Prostate gland (tissue), 2 donors: ENCODE measurements around the gene WDFY3. TPM values are rescaled to one million over a fixed set of nuclear protein-coding genes. Genes with fewer than 3 reads are reported as not detected.

ENCODE experiments used
- DNase-seq: peaks from one replicate; pipeline ENCODE4 v3.0.0-alpha.2; 2019; ENCODE audit warnings: low spot score
- H3K27ac ChIP-seq, 2 donors: fragments of 200-600 bp; sonication (generic); 2 replicates each; pipeline ENCODE4 v1.5.1; 2017 to 2019
- H3K27me3 ChIP-seq: fragments of 200-600 bp; sonication (generic); replicated peaks from 2 replicates; pipeline ENCODE4 v1.5.1; 2019; ENCODE audit not compliant: insufficient read depth
- H3K36me3 ChIP-seq, 2 donors: fragments of 200-600 bp; sonication (generic); 1 replicate in 1 of 2; 2 replicates in 1 of 2; pipeline versions ENCODE4 v1.5.1 to v1.8.1; 2017 to 2019
- H3K4me1 ChIP-seq: fragments of 200-600 bp; sonication (generic); replicated peaks from 2 replicates; pipeline ENCODE4 v1.5.1; 2019
- H3K4me3 ChIP-seq, 2 donors: fragments of 200-600 bp; sonication (generic); 2 replicates each; pipeline ENCODE4 v1.5.1; 2017 to 2019
- H3K9me3 ChIP-seq: fragments of 200-600 bp; sonication (generic); 2 replicates; pipeline ENCODE4 v1.5.1; 2017
- POLR2A ChIP-seq: fragments of 450-650 bp; IDR thresholded peaks from one replicate; pipeline ENCODE4 v1.6.1; 2016; ENCODE audit warnings: antibody characterized with exemption, mild to moderate bottlenecking
- POLR2AphosphoS5 ChIP-seq: sonication (generic); formaldehyde crosslinking; IDR thresholded peaks from one replicate; pipeline ENCODE4 v1.6.1; 2017; ENCODE audit warnings: antibody characterized with exemption
- WGBS: methylation state at CpG from one replicate; pipeline ENCODE4 v1.1.5; 2018; 5-methylcytosine and 5-hydroxymethylcytosine counted together
- intact Hi-C: fragments of 100-400 bp; cut with DNase I; formaldehyde crosslinking; loops from one replicate; pipeline ENCODE4 v1.14.2; 2022
- total RNA-seq, 2 donors: library from RNA; depleted of rRNA; stranded (reverse); fragments of >200 nt; gene quantifications; one replicate each; pipeline ENCODE4 v1.1.0, GENCODE V29; 2016
- TF ChIP-seq, protein P1 (sequence below), 4 experiments: fragments of 200-600 bp in 2 of 4; fragments of 450-650 bp in 2 of 4; sonication (generic) in 2 of 4; IDR thresholded peaks; 1 replicate in 3 of 4; 2 replicates in 1 of 4; pipeline ENCODE4 v1.5.1; 2016 to 2019; ENCODE audit warnings: antibody characterized with exemption in 4 of 4, mild to moderate bottlenecking in 2 of 4, moderate library complexity in 2 of 4

WDFY3 gene
- total RNA-seq, 2 donors from 2014 or later, result 48.1 to 110 TPM

DNA sequence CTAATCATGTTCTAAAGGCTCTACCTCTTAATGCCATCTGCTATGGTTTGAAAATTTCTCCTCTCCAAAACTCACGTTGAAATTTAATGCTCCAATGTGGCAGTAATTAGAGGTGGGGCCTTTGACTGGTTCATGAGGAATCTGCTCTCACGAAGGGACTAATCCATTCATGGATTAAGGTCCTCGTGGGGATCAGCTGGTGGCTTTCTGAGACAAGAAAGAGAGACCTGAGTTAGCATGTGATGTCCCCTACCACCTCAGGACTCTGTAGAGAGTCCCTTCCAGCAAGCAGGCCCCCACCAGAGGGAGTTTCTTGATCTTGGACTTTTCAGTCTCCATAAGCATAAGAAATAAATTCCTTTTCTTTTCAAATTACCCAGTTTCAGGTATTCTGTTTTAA lies 65.3 kb downstream of the WDFY3 start:
- Histone ChIP-seq H3K9me3 (no peaks in the 10 kb centered on the region), H3K27me3 (no peaks in the 10 kb centered on the region), H3K27ac (no peak overlapping the region), H3K4me1 (no peaks in the 10 kb centered on the region), H3K36me3 (no peaks in the 10 kb centered on the region), H3K4me3 (no peak overlapping the region)
- TF ChIP-seq POLR2AphosphoS5, result no peak
- TF ChIP-seq, protein P1, sequence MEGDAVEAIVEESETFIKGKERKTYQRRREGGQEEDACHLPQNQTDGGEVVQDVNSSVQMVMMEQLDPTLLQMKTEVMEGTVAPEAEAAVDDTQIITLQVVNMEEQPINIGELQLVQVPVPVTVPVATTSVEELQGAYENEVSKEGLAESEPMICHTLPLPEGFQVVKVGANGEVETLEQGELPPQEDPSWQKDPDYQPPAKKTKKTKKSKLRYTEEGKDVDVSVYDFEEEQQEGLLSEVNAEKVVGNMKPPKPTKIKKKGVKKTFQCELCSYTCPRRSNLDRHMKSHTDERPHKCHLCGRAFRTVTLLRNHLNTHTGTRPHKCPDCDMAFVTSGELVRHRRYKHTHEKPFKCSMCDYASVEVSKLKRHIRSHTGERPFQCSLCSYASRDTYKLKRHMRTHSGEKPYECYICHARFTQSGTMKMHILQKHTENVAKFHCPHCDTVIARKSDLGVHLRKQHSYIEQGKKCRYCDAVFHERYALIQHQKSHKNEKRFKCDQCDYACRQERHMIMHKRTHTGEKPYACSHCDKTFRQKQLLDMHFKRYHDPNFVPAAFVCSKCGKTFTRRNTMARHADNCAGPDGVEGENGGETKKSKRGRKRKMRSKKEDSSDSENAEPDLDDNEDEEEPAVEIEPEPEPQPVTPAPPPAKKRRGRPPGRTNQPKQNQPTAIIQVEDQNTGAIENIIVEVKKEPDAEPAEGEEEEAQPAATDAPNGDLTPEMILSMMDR (IDR thresholded peaks at IDR 0.05), result no peak
- TF ChIP-seq POLR2A, result no peak
- intact Hi-C loops, result no loop called here
- DNase-seq, result no peak
- WGBS, result 71% methylated on average over 3 of the region's 3 CpGs

DNA sequence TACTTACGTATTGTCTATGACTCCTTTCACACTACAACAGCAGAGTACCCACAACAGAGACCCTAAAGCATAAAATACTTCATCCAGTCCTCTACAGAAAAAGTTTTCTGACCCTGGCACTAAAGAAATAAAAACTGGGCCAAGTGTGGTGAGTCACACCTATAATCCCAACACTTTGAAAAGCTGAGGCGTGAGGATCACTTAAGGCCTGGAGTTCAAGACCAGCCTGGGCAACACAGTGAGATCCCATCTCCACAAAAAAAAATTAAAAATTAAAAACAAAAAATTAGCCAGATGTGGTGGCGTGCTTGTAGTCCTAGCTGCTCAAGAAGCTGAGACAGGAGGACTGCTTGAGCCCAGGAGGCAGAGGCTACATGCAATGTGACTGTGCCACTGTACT lies 66.9 kb downstream of the WDFY3 start:
- Histone ChIP-seq H3K4me3 (no peak overlapping the region), H3K4me1 (no peaks in the 10 kb centered on the region), H3K36me3 (no peaks in the 10 kb centered on the region), H3K27ac (no peak overlapping the region), H3K27me3 (no peaks in the 10 kb centered on the region), H3K9me3 (no peaks in the 10 kb centered on the region)
- no peak for TF ChIP-seq POLR2AphosphoS5
- TF ChIP-seq, protein P1 (IDR thresholded peaks at IDR 0.05), result no peak
- no peak for TF ChIP-seq POLR2A
- 96% methylated on average over 3 of the region's 3 CpGs for WGBS
- intact Hi-C loops, result no loop called here
- DNase-seq, result no peak

DNA sequence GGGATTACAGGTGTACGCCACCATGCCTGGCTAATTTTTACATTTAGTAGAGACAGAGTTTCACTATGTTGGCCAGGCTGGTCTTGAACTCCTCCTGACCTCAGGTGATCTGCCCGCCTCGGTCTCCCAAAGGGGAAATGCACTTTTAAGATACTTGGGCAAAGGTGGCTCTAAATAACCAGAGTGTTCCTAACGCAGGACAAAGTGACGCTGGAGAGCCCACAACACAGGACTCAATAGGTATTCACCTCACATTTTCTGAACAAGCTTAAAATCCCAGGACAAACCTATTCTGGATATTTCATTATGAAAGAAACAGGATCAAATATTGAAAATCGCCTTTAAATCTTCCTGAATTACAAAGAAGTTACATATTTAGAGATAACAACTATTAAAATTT lies 69.0 kb downstream of the WDFY3 start:
- 94% methylated on average over 6 of the region's 6 CpGs for WGBS
- intact Hi-C loops, result no loop called here

DNA sequence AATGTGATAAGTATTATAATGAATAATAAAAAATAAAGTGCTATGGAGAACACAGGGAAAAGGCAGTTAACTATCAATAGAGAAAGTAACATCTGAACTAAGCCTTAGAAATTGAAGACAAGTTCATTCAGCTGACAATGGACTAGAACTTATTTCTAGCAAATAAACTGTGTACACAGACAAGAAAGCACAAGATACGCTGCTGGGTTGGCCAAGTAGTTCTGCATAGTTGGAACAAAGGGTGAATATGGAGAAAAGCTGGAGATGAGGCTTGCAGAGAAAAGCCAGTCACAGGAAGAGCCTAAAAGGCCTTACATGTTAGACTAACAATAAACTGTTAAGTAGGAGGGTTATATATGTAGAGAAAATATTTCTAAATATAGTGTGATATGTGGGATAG lies 71.2 kb downstream of the WDFY3 start:
- no peaks in the 10 kb centered on the region for H3K36me3 ChIP-seq
- TF ChIP-seq POLR2A, result no peak
- TF ChIP-seq POLR2AphosphoS5, result no peak
- TF ChIP-seq, protein P1 (IDR thresholded peaks at IDR 0.05), result no peak
- no peaks in the 10 kb centered on the region for H3K4me1 ChIP-seq
- no peak for DNase-seq
- intact Hi-C loops, result no loop called here
- no peak overlapping the region for H3K4me3 ChIP-seq
- no peaks in the 10 kb centered on the region for H3K27me3 ChIP-seq
- no peaks in the 10 kb centered on the region for H3K9me3 ChIP-seq
- WGBS, result 71% methylated on average over 1 of the region's 1 CpG
- H3K27ac ChIP-seq, result no peak overlapping the region

More for the DNA sequence above, 69.0 kb downstream of the WDFY3 start:
- Histone ChIP-seq H3K4me3 (no peak overlapping the region), H3K36me3 (no peaks in the 10 kb centered on the region), H3K9me3 (no peaks in the 10 kb centered on the region), H3K4me1 (no peaks in the 10 kb centered on the region), H3K27ac (no peak overlapping the region), H3K27me3 (no peaks in the 10 kb centered on the region)
- TF ChIP-seq, protein P1 (IDR thresholded peaks at IDR 0.05), result no peak
- no peak for TF ChIP-seq POLR2A
- no peak for TF ChIP-seq POLR2AphosphoS5
- no peak for DNase-seq

DNA sequence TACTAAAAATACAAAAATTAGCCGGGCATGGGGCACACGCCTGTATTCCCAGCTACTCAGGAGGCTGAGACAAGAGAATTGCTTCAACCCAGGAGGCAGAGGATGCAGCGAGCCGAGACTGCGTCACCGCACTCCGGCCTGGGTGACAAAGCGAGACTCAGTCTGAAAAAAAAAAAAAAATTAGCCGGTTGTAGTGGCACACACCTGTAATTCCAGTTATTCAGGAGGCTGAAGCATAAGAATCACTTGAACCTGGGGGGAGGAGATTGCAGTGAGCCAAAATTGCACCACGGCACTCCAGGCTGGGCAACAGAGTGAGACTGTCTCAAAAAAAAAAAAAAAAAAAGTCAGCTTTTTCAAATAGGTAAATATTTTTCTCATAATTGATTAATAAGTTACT lies 71.9 kb downstream of the WDFY3 start:
- no peak overlapping the region for H3K27ac ChIP-seq
- DNase-seq, result no peak

More for the DNA sequence above, 71.9 kb downstream of the WDFY3 start:
- TF ChIP-seq POLR2A, result no peak
- no peak for TF ChIP-seq POLR2AphosphoS5
- TF ChIP-seq, protein P1 (IDR thresholded peaks at IDR 0.05), result no peak
- no peaks in the 10 kb centered on the region for H3K36me3 ChIP-seq
- no peak overlapping the region for H3K4me3 ChIP-seq
- no peaks in the 10 kb centered on the region for H3K4me1 ChIP-seq
- intact Hi-C loops, result no loop called here
- H3K9me3 ChIP-seq, result no peaks in the 10 kb centered on the region
- WGBS, result 91% methylated on average over 10 of the region's 10 CpGs
- H3K27me3 ChIP-seq, result no peaks in the 10 kb centered on the region
